GM23248 (cell line): Measurements from ENCODE around the gene IGLON5. TPM values are rescaled to one million over a fixed set of nuclear protein-coding genes. Genes with fewer than 3 reads are reported as not detected.

Source experiments
- DNase-seq: peaks from one replicate; pipeline ENCODE4 v3.0.0-alpha.2; 2015
- H2AFZ ChIP-seq: fragments of 200-600 bp; sonication (generic); 2 replicates; pipeline ENCODE4 v1.6.1; 2016; ENCODE audit warnings: antibody characterized with exemption
- H3F3A ChIP-seq: fragments of 200-600 bp; sonication (generic); 2 replicates; pipeline ENCODE4 v1.6.1; 2016; ENCODE audit warnings: mild to moderate bottlenecking, antibody characterized with exemption, mixed run types; ENCODE audit not compliant: insufficient read depth
- H3K27ac ChIP-seq: fragments of 200-600 bp; sonication (generic); 2 replicates; pipeline ENCODE4 v1.5.1; 2016; ENCODE audit warnings: mild to moderate bottlenecking
- H3K27me3 ChIP-seq: fragments of 200-600 bp; sonication (generic); replicated peaks from 2 replicates; pipeline ENCODE4 v1.6.1; 2016; ENCODE audit warnings: mild to moderate bottlenecking; ENCODE audit not compliant: insufficient read depth
- H3K36me3 ChIP-seq: fragments of 200-600 bp; sonication (generic); 2 replicates; pipeline ENCODE4 v1.6.1; 2016; ENCODE audit warnings: low read depth, mild to moderate bottlenecking
- H3K4me1 ChIP-seq: fragments of 200-600 bp; sonication (generic); 2 replicates; pipeline ENCODE4 v1.6.1; 2016; ENCODE audit warnings: mild to moderate bottlenecking; ENCODE audit not compliant: insufficient read depth
- H3K4me2 ChIP-seq: fragments of 200-600 bp; sonication (generic); one replicate; pipeline ENCODE4 v1.6.1; 2016; ENCODE audit warnings: mild to moderate bottlenecking; ENCODE audit not compliant: unreplicated experiment
- H3K4me3 ChIP-seq: fragments of 200-600 bp; sonication (generic); 2 replicates; pipeline ENCODE4 v1.5.1; 2016; ENCODE audit warnings: mild to moderate bottlenecking
- H3K79me2 ChIP-seq: fragments of 200-600 bp; sonication (generic); 2 replicates; pipeline ENCODE4 v1.6.1; 2016; ENCODE audit warnings: mild to moderate bottlenecking; ENCODE audit not compliant: insufficient read depth
- H3K9ac ChIP-seq: fragments of 200-600 bp; sonication (generic); 2 replicates; pipeline ENCODE4 v1.6.1; 2016; ENCODE audit warnings: mild to moderate bottlenecking
- H3K9me2 ChIP-seq: fragments of 200-600 bp; sonication (generic); 2 replicates; pipeline ENCODE4 v1.6.1; 2016; ENCODE audit warnings: mixed run types, mild to moderate bottlenecking, moderate library complexity; ENCODE audit not compliant: insufficient read depth
- H3K9me3 ChIP-seq: fragments of 200-600 bp; sonication (generic); one replicate; pipeline ENCODE4 v1.6.1; 2017; ENCODE audit warnings: low read depth
- H4K20me1 ChIP-seq: fragments of 200-600 bp; sonication (generic); 2 replicates; pipeline ENCODE4 v1.6.0; 2016; ENCODE audit not compliant: insufficient read depth
- EZH2 ChIP-seq: fragments of 200-600 bp; sonication (generic); IDR thresholded peaks from 2 replicates; pipeline ENCODE4 v1.6.1; 2018; ENCODE audit warnings: antibody characterized with exemption, mild to moderate bottlenecking; ENCODE audit not compliant: insufficient read depth, poor library complexity, severe bottlenecking
- EZH2phosphoT487 ChIP-seq: fragments of 200-600 bp; sonication (generic); IDR thresholded peaks from 2 replicates; pipeline ENCODE4 v1.6.1; 2018; ENCODE audit warnings: antibody characterized with exemption, moderate library complexity, mild to moderate bottlenecking, low read depth; ENCODE audit not compliant: insufficient read depth
- WGBS, 2 experiments: methylation state at CpG; one replicate each; pipeline ENCODE4 v1.1.6; 2015 to 2017; ENCODE audit warnings: low lambda C conversion rate in 2 of 2, low coverage in 1 of 2; ENCODE audit errors: missing lambda C conversion rate in 2 of 2; 5-methylcytosine and 5-hydroxymethylcytosine counted together
- in situ Hi-C: fragments of 300-500 bp; cut with MboI; formaldehyde crosslinking; loops from 2 replicates; pipeline ENCODE4 v1.15.0; 2020
- polyA plus RNA-seq: library from polyadenylated mRNA; unstranded; fragments of >200 nt; fragmentation: Nextera tagmentation; extraction: Ambion mirVana; gene quantifications from 2 replicates; pipeline ENCODE4 v1.2.1, GENCODE V29; 2016
- total RNA-seq: library from RNA; depleted of rRNA; stranded (reverse); fragments of >200 nt; shearing (Covaris generic); gene quantifications from 2 replicates; pipeline ENCODE4 v1.2.3, GENCODE V29; 2014

The IGLON5 gene
- total and polyA plus RNA-seq, 2 experiments from 2014 or later = not detected

- Histone ChIP-seq H2AFZ (peak overlapping the region; percentile 91), H3K9ac (peak overlapping the region; percentile 95), H3K4me1 (peaks cover 14% of the 10 kb centered on the region; the same call in 1 of the 2 replicates), H3F3A (no peaks in the 10 kb centered on the region), H3K4me2 (peak overlapping the region; percentile 91), H3K9me2 (no peaks in the 10 kb centered on the region), H3K4me3 (peak overlapping the region; percentile 77), H3K79me2 (peaks cover 45% of the 10 kb centered on the region), H3K27me3 (no peaks in the 10 kb centered on the region), H3K36me3 (no peaks in the 10 kb centered on the region), H4K20me1 (no peaks in the 10 kb centered on the region), H3K9me3 (no peaks in the 10 kb centered on the region), H3K27ac (peak overlapping the region; percentile 88)
- DNase-seq = peak; percentile 99
- in situ Hi-C loops = no loop called here
- 1% methylated on average over 51 to 54 of the region's 54 CpGs for WGBS, 2 experiments
- no peak for TF ChIP-seq EZH2
Measured at GRCh38 chr19:51366389-51367254, 55.2 kb downstream of the IGLON5 start.

DNA sequence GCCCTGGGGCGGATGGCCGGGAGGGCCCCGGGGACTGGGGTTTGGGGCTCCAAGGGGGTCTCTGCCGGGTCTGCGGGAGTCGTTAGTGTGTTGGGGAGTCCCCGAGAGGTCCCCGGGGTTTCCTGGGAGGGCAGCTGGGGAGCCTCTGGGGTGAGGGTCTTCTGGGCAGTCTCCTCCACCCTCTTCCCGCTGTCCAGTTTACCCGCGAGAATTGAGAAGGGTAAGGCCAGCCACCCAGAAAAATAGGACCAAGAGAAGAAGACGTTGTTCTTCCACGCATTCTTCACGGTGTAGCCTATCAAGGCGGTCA lies 55.8 kb downstream of the IGLON5 start:
- H3K9ac ChIP-seq = peak overlapping the region; percentile 95
- no peaks in the 10 kb centered on the region for H3K9me2 ChIP-seq
- peak overlapping the region; percentile 77 for H3K4me3 ChIP-seq
- no peak for DNase-seq
- H4K20me1 ChIP-seq = no peaks in the 10 kb centered on the region
- no peak for TF ChIP-seq EZH2
- no peak for TF ChIP-seq EZH2phosphoT487
- no peaks in the 10 kb centered on the region for H3K27me3 ChIP-seq
- no peaks in the 10 kb centered on the region for H3K36me3 ChIP-seq
- peaks cover 39% of the 10 kb centered on the region for H3K79me2 ChIP-seq
- 0 to 1% methylated on average over 10 to 15 of the region's 15 CpGs for WGBS, 2 experiments
- no peaks in the 10 kb centered on the region for H3K9me3 ChIP-seq
- peak overlapping the region; percentile 91 for H2AFZ ChIP-seq
- peak overlapping the region; percentile 91 for H3K4me2 ChIP-seq
- in situ Hi-C loops = no loop called here
- H3K4me1 ChIP-seq = peaks cover 14% of the 10 kb centered on the region; the same call in 1 of the 2 replicates
- no peaks in the 10 kb centered on the region for H3F3A ChIP-seq
- peak overlapping the region; percentile 87 for H3K27ac ChIP-seq

GRCh38 chr19:51367565-51368365 lies 56.3 kb downstream of the IGLON5 start:
- peak overlapping the region; percentile 87 for H3K27ac ChIP-seq
- no peaks in the 10 kb centered on the region for H3K9me2 ChIP-seq
- no peaks in the 10 kb centered on the region for H4K20me1 ChIP-seq
- H3K4me3 ChIP-seq = peak overlapping the region; percentile 77
- in situ Hi-C loops = no loop called here
- H3F3A ChIP-seq = no peaks in the 10 kb centered on the region
- H2AFZ ChIP-seq = peak overlapping the region; percentile 91
- DNase-seq = peak; percentile 99
- no peaks in the 10 kb centered on the region for H3K9me3 ChIP-seq
- no peaks in the 10 kb centered on the region for H3K27me3 ChIP-seq
- TF ChIP-seq EZH2 (no peak), EZH2phosphoT487 (no peak)
- H3K4me1 ChIP-seq = peaks cover 14% of the 10 kb centered on the region; the same call in 1 of the 2 replicates
- no peaks in the 10 kb centered on the region for H3K36me3 ChIP-seq
- peak overlapping the region; percentile 95 for H3K9ac ChIP-seq
- H3K79me2 ChIP-seq = peaks cover 33% of the 10 kb centered on the region
- WGBS, 2 experiments = 1% methylated on average over 62 to 63 of the region's 64 CpGs
- peak overlapping the region; percentile 91 for H3K4me2 ChIP-seq

DNA sequence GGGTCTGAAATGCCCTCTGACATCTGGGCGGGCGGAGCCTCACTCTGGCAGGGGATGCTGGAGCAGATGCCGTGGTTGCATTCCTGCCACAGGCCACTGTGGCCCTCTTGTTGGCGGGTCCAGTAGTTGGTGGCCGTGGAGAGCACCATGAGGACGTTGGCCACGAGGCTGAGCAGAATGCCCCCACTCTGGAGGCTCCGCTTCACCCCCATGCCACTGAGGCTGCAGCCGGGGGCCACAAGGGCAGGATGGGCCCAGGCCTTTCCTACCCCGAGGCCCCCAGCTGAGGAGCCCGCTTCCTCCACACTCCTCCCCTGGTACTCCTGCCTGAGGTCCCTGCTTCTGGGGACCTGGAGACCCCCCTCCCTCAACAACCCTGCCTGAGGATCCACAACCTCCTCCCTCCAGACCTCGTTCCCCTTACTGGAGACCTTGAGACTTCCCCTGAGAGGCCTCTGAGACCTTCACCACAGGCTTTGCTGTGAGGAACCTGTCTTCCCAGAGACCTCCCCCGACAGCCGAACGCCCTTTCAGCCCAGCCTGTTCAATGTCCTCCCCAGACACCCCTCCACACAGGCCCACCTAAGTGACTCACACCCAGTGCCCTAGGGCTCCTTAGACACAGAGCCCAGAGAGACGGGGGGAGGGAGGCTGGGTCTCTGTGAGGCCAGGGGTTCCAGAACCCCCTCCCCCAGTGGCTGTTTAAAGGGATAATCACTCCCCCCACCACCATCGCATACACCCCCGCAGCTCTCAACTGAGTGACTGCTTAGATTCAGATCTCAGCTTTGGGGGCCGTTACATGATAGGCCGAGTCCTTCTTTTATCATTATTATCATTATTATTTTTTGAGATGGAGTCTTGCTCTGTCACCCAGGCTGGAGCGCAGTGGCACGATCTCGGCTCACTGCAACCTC lies 57.2 kb downstream of the IGLON5 start, which contains the start of gene CLDND2:
CLDND2 (minus strand) TSS at position 638 of the 917 bp plus-strand sequence; CDS start at position 212, 426 bp downstream.
- no peak for DNase-seq
- Histone ChIP-seq H4K20me1 (no peaks in the 10 kb centered on the region), H3K4me1 (0 out of 2 replicates have a peak, but pooled peaks cover 10% of the 10 kb centered on the region), H3K27me3 (no peaks in the 10 kb centered on the region), H3K36me3 (no peaks in the 10 kb centered on the region), H3K9ac (peak within 1 kb of the TSS; percentile 95), H3K27ac (peak within 1 kb of the TSS; percentile 69), H3K9me2 (no peaks in the 10 kb centered on the region), H3F3A (no peaks in the 10 kb centered on the region), H3K79me2 (peaks cover 25% of the 10 kb centered on the region), H2AFZ (peak within 1 kb of the TSS; percentile 87), H3K4me3 (peak within 1 kb of the TSS; percentile 77), H3K9me3 (no peaks in the 10 kb centered on the region), H3K4me2 (peak within 1 kb of the TSS; percentile 71)
- in situ Hi-C loops = no loop called here
- TF ChIP-seq EZH2phosphoT487 (no peak), EZH2 (no peak)
- WGBS, 2 experiments = 60% methylated on average over 23 of the region's 23 CpGs
